Measurements from ENCODE around the gene GRIK5.

- no peak for TF ChIP-seq CTCF (IDR thresholded peaks at IDR 0.05)
- no peak for TF ChIP-seq POLR2A (IDR thresholded peaks at IDR 0.05)
These were observed 46.1 kb downstream of the GRIK5 start for GRCh38 chr19:42023943-42024260.
